PC-9 (cell line): Measurements from ENCODE around the gene MTHFSD. TPM values are rescaled to one million over a fixed set of nuclear protein-coding genes. Genes with fewer than 3 reads are reported as not detected.

Experiments
- BruUV-seq: library from RNA; stranded (reverse); fragments of 400-500 nt; replicated peaks from 2 replicates; lab custom pipeline; 2021; lab: Mats Ljungman, UMichigan
- CTCF ChIA-PET: fragments of 300-600 bp; sonication (Branson Sonifier 250); formaldehyde crosslinking; loops from one replicate; lab custom pipeline; 2022; ENCODE audit warnings: antibody characterized with exemption; lab: Charles Lee
- POLR2A ChIA-PET: fragments of 300-600 bp; sonication (Branson Sonifier 250); formaldehyde crosslinking; loops from one replicate; lab custom pipeline; 2022; ENCODE audit warnings: antibody characterized with exemption; ENCODE audit not compliant: unreplicated experiment; lab: Charles Lee
- DNase-seq, 2 experiments: peaks; one replicate each; pipeline versions ENCODE4 v3.0.0 to v3.0.0-alpha.2; 2015 to 2022; ENCODE audit warnings: mixed read lengths in 1 of 2
- H2AFZ ChIP-seq: fragments of 200-600 bp; sonication (generic); 2 replicates; pipeline ENCODE4 v1.8.1; 2017; ENCODE audit warnings: antibody characterized with exemption
- H3F3A ChIP-seq: fragments of 200-600 bp; sonication (generic); 2 replicates; pipeline ENCODE4 v1.8.1; 2017; ENCODE audit warnings: antibody characterized with exemption, mild to moderate bottlenecking, low read depth; ENCODE audit not compliant: insufficient read depth
- H3K27ac ChIP-seq: fragments of 200-600 bp; sonication (generic); 2 replicates; pipeline ENCODE4 v1.6.1; 2016; ENCODE audit warnings: mixed run types
- H3K27me3 ChIP-seq: fragments of 200-600 bp; sonication (generic); 2 replicates; pipeline ENCODE4 v1.6.1; 2016; ENCODE audit warnings: low read depth, mixed run types; ENCODE audit not compliant: insufficient read depth
- H3K36me3 ChIP-seq: fragments of 200-600 bp; sonication (generic); 2 replicates; pipeline ENCODE4 v1.6.1; 2016; ENCODE audit warnings: low read depth, mixed run types
- H3K4me1 ChIP-seq: fragments of 200-600 bp; sonication (generic); replicated peaks from 2 replicates; pipeline ENCODE4 v1.6.1; 2016; ENCODE audit warnings: mixed run types; ENCODE audit not compliant: insufficient read depth
- H3K4me2 ChIP-seq: fragments of 200-600 bp; sonication (generic); 2 replicates; pipeline ENCODE4 v1.6.1; 2017; ENCODE audit warnings: mixed run types
- H3K4me3 ChIP-seq: fragments of 200-600 bp; sonication (generic); 2 replicates; pipeline ENCODE4 v1.6.1; 2016; ENCODE audit warnings: mixed run types
- H3K79me2 ChIP-seq: fragments of 200-600 bp; sonication (generic); 2 replicates; pipeline ENCODE4 v1.6.1; 2017; ENCODE audit warnings: low read depth, mixed run types
- H3K9me2 ChIP-seq: fragments of 200-600 bp; sonication (generic); 2 replicates; pipeline ENCODE4 v1.8.1; 2017; ENCODE audit warnings: mild to moderate bottlenecking; ENCODE audit not compliant: insufficient read depth
- H3K9me3 ChIP-seq: fragments of 200-600 bp; sonication (generic); 2 replicates; pipeline ENCODE4 v1.8.1; 2016; ENCODE audit warnings: low read depth; ENCODE audit not compliant: insufficient read depth
- H4K20me1 ChIP-seq: fragments of 200-600 bp; sonication (generic); 2 replicates; pipeline ENCODE4 v1.8.1; 2017; ENCODE audit not compliant: insufficient read depth
- EZH2 ChIP-seq: fragments of 200-600 bp; sonication (generic); IDR thresholded peaks from 2 replicates; pipeline ENCODE4 v1.8.0; 2017; ENCODE audit warnings: antibody characterized with exemption, low read depth
- intact Hi-C: fragments of 100-400 bp; cut with micrococcal nuclease; formaldehyde crosslinking; loops from one replicate; pipeline ENCODE4 v1.10.0; 2022; ENCODE audit not compliant: unreplicated experiment
- total RNA-seq: library from RNA; stranded (reverse); gene quantifications from 2 replicates; pipeline ENCODE4 v1.2.3, GENCODE V29; 2021
- TF ChIP-seq, protein P1 (sequence below): fragments of 200-600 bp; sonication (generic); conservative IDR thresholded peaks from 2 replicates; pipeline ENCODE4 v1.6.1; 2017; ENCODE audit warnings: mixed run types, antibody characterized with exemption, mild to moderate bottlenecking, moderate library complexity

The MTHFSD gene
- total RNA-seq, 1 experiment from 2014 or later = 25.7 TPM

DNA sequence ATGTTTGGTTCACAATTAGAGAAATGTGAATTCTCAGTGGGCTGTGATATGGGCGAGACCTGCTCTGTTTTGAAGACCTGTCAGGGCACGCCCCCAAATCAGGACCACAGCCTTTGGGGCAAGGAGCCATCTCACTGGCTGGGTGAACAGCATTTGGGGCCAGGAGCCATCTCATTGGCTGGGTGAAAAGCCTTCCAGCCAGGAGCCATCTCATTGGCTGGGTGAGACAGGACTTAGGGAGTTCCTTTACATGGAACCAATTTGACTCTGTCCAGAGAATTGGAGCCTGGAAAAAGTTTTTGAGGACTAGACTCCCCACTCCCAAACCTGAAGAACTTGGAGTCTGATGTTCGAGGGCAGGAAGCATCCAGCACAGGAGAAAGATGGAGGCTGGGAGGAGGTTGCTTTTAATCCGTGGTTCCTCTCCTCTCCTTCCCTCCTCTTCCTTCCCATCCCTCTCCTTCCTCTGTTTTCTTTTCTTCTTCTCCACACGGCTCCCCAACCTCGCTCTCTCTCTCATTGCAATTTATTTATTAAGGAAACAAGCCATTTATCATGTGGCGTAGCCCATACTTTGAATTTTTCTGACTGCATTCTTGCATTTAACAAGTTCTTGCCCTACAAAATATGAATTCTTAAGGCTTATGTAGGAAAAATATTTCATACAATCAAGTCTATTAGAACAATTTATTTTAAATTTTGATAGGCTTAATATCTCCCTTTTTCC, 43.0 kb upstream of the MTHFSD start:
- Histone ChIP-seq H4K20me1 (0 out of 2 replicates have a peak, but pooled peaks cover 1% of the 10 kb centered on the region), H3K79me2 (no peaks in the 10 kb centered on the region), H3K4me2 (no peak overlapping the region), H3K36me3 (no peaks in the 10 kb centered on the region), H3K4me1 (no peaks in the 10 kb centered on the region), H3K4me3 (no peak overlapping the region), H3F3A (no peaks in the 10 kb centered on the region), H2AFZ (no peak overlapping the region), H3K9me3 (no peaks in the 10 kb centered on the region), H3K27ac (no peak overlapping the region), H3K27me3 (peaks cover 90% of the 10 kb centered on the region), H3K9me2 (no peaks in the 10 kb centered on the region)
- DNase-seq = no peak
- TF ChIP-seq, protein P1, sequence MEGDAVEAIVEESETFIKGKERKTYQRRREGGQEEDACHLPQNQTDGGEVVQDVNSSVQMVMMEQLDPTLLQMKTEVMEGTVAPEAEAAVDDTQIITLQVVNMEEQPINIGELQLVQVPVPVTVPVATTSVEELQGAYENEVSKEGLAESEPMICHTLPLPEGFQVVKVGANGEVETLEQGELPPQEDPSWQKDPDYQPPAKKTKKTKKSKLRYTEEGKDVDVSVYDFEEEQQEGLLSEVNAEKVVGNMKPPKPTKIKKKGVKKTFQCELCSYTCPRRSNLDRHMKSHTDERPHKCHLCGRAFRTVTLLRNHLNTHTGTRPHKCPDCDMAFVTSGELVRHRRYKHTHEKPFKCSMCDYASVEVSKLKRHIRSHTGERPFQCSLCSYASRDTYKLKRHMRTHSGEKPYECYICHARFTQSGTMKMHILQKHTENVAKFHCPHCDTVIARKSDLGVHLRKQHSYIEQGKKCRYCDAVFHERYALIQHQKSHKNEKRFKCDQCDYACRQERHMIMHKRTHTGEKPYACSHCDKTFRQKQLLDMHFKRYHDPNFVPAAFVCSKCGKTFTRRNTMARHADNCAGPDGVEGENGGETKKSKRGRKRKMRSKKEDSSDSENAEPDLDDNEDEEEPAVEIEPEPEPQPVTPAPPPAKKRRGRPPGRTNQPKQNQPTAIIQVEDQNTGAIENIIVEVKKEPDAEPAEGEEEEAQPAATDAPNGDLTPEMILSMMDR = no peak
- TF ChIP-seq EZH2 = no peak
- intact Hi-C loops = no loop called here
- ChIA-PET POLR2A (no interaction called here), CTCF (no interaction called here)
- no TSS peak for BruUV-seq

DNA sequence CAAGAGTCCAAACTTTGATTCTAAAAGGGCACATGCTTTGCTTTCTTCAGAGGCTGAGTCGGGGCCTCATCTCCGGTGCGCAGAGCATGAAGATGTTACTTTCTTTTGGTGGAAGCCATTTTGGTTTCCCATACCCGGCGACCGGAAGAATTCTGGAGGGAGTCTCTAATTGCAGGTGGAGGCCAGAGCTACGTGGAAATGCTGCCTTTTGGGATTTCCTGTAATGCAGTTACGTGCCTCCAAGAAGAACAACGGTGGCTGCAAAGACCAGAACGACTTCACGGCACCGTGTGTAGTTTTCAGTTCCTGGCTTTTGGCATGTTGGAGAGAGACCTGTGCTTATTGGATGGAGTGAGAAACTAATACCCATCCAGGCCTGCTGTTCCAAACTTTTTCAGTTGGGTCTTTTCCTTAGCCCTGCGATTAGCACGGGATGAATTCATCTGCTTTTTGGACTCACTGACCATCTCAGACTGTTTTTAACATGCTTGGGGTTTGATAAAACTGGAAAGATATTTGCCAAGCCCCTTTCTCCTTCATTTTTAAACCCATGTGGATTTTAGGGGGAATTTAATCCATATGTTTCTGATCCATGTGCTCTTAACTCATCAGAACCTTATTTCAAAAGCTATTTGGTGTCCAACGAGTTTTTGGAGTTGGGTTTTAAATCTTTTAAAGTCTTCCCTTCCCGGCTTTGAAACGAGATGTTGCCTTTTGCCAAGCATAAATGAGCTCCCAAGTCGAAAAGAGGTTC, 42.3 kb upstream of the MTHFSD start:
- Histone ChIP-seq H3K27me3 (peaks cover 90% of the 10 kb centered on the region), H3K4me3 (no peak overlapping the region), H4K20me1 (0 out of 2 replicates have a peak, but pooled peaks cover 3% of the 10 kb centered on the region), H2AFZ (no peak overlapping the region), H3K27ac (no peak overlapping the region), H3F3A (no peaks in the 10 kb centered on the region), H3K36me3 (no peaks in the 10 kb centered on the region), H3K9me2 (no peaks in the 10 kb centered on the region), H3K4me1 (no peaks in the 10 kb centered on the region), H3K4me2 (no peak overlapping the region), H3K9me3 (no peaks in the 10 kb centered on the region), H3K79me2 (no peaks in the 10 kb centered on the region)
- POLR2A ChIA-PET = no interaction called here
- CTCF ChIA-PET = no interaction called here
- BruUV-seq = no TSS peak
- intact Hi-C loops = no loop called here
- no peak for TF ChIP-seq EZH2
- TF ChIP-seq, protein P1 = no peak
- DNase-seq = no peak

DNA sequence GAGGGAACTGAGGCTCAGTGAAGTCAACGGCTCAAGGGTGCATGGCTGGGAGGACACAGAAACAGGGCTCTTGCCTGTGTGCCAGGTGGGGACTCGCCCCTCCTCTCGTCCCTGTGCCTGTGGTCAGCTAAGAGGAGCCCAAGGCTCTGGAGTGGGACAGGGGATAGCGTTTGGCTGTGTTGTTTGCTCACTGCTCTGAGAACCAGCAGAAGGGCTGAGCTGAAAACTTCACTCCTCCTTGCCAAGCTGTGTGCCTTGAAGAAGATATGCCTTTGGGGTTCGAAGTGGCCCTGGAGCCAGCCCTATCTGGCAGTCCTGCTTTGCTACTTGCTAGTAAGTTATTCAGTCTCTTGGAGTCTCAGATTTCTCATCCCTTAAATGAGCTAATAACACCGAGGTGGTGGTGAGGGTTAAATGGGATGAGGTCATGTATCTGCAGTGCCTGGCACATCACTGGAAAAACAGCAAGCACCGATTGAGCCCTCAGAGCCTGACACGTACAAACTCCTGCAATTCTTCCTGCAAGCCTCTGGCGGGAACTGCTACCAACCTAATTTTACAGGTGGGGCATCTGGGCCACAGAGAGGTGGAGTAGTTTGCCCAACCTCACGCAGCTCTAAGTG, 41.1 kb upstream of the MTHFSD start:
- CTCF ChIA-PET = no interaction called here
- no peaks in the 10 kb centered on the region for H3F3A ChIP-seq
- H3K27ac ChIP-seq = no peak overlapping the region
- POLR2A ChIA-PET = no interaction called here
- peaks cover 94% of the 10 kb centered on the region for H3K27me3 ChIP-seq
- 0 out of 2 replicates have a peak, but pooled peaks cover 3% of the 10 kb centered on the region for H4K20me1 ChIP-seq
- H3K9me3 ChIP-seq = no peaks in the 10 kb centered on the region
- no peaks in the 10 kb centered on the region for H3K79me2 ChIP-seq
- H3K36me3 ChIP-seq = no peaks in the 10 kb centered on the region
- TF ChIP-seq, protein P1 = no peak
- TF ChIP-seq EZH2 = no peak
- no TSS peak for BruUV-seq
- no peak overlapping the region for H2AFZ ChIP-seq
- intact Hi-C loops = no loop called here
- no peaks in the 10 kb centered on the region for H3K4me1 ChIP-seq
- no peak overlapping the region for H3K4me2 ChIP-seq
- DNase-seq = no peak
- H3K4me3 ChIP-seq = no peak overlapping the region
- no peaks in the 10 kb centered on the region for H3K9me2 ChIP-seq
